Colonic mucosa (tissue), 4 donors: Measurements from ENCODE around the gene KCNIP4. TPM values are rescaled to one million over a fixed set of nuclear protein-coding genes. Genes with fewer than 3 reads are reported as not detected.
"Not testable (repeated sequence)": the region's sequence is repeated elsewhere in the genome, so short reads cannot be mapped to it uniquely, and the experiment has no call there.

Source experiments
- DNase-seq: peaks from one replicate; pipeline ENCODE4 v3.0.0-alpha.2; 2020
- H3K27ac ChIP-seq: fragments of 200-600 bp; one replicate; pipeline ENCODE4 v1.8.0; 2021
- H3K27me3 ChIP-seq: fragments of 200-600 bp; one replicate; pipeline ENCODE4 v1.8.0; 2021
- H3K36me3 ChIP-seq: fragments of 200-600 bp; one replicate; pipeline ENCODE4 v1.8.0; 2021
- H3K4me1 ChIP-seq: fragments of 200-600 bp; one replicate; pipeline ENCODE4 v1.8.0; 2021; ENCODE audit warnings: mild to moderate bottlenecking
- H3K4me3 ChIP-seq: fragments of 200-600 bp; one replicate; pipeline ENCODE4 v1.8.0; 2021
- H3K9ac ChIP-seq, 2 donors: one replicate each; pipeline ENCODE4 v1.7.0; 2013; ENCODE audit warnings: control low read depth in 2 of 2, low read depth in 2 of 2, low read length in 2 of 2
- H3K9me3 ChIP-seq: fragments of 200-600 bp; one replicate; pipeline ENCODE4 v1.8.0; 2021
- intact Hi-C: fragments of 100-400 bp; cut with DNase I; formaldehyde crosslinking; loops from one replicate; pipeline ENCODE4 v1.14.1; 2022
- total RNA-seq, 2 donors: library from RNA; stranded (reverse); fragmentation: NEBNext Ultra II Directional in 1 of 2; extraction: Animal tissue kit (Norgen Biotek cat#: 25700) in 1 of 2; gene quantifications; one replicate each; pipeline ENCODE4 v1.2.1, GENCODE V29; 2021
- TF ChIP-seq, protein P1 (sequence below): fragments of 200-600 bp; IDR thresholded peaks from one replicate; pipeline ENCODE4 v1.8.0; 2022; ENCODE audit warnings: antibody characterized with exemption, mild to moderate bottlenecking
- donor health status: healthy.
- donor health status: DM: no; HTN: no; CAD: no.
- donor health status: DM: no; HTN: no; CAD: no.

The KCNIP4 gene
- 1 to 10 TPM in 1 of 2 donors, under 1 TPM in 1; 0.67 to 1.2 TPM for total RNA-seq

DNA sequence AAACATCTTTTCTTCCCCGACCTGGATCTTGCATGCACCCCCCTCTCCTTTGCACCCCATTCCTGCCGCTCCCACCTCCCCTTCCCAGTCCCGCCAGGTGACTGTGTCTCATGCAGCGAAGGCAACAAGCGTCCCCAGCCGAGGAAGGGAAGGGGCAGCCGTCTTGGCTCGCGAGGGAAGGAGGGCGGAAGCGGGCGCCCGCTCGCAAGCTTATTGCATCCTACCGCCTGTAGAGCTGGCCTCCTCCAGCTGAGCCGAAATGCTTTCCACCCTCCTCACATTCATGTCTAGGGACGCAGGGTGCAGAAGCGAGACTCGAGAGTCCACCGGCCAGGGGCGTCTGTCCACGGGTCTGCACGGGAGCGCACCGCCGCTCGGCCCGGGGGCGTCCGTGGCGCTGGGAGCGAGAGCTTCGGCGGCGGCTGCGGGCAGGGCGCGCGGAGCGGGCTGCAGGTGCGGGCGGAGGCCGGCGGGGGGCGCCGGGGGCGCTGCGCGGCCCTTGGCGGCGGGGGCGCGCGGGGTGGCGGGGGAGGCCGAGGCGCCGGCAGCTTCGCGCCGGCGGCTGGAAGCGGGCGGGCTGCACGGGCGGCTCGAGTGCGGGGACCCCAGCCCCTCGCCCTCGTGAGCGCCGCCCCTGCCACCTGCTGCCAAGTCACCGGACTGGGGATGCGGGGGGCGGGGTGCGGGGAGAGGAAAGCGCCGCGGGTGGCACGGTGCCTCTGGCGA lies at the start of gene KCNIP4:
Gene KCNIP4, minus strand, starts transcription at position 426 of the 726 bp plus-strand sequence.
- DNase-seq = no peak
- intact Hi-C loops = no loop called here
- no peak within 1 kb of the TSS for H3K27ac ChIP-seq
- H3K27me3 ChIP-seq = no peaks in the 10 kb centered on the region
- H3K9ac ChIP-seq = no peak within 1 kb of the TSS
- H3K9me3 ChIP-seq = no peaks in the 10 kb centered on the region
- H3K36me3 ChIP-seq = no peaks in the 10 kb centered on the region
- TF ChIP-seq, protein P1, sequence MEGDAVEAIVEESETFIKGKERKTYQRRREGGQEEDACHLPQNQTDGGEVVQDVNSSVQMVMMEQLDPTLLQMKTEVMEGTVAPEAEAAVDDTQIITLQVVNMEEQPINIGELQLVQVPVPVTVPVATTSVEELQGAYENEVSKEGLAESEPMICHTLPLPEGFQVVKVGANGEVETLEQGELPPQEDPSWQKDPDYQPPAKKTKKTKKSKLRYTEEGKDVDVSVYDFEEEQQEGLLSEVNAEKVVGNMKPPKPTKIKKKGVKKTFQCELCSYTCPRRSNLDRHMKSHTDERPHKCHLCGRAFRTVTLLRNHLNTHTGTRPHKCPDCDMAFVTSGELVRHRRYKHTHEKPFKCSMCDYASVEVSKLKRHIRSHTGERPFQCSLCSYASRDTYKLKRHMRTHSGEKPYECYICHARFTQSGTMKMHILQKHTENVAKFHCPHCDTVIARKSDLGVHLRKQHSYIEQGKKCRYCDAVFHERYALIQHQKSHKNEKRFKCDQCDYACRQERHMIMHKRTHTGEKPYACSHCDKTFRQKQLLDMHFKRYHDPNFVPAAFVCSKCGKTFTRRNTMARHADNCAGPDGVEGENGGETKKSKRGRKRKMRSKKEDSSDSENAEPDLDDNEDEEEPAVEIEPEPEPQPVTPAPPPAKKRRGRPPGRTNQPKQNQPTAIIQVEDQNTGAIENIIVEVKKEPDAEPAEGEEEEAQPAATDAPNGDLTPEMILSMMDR = no peak
- peak within 1 kb of the TSS; percentile 28 for H3K4me3 ChIP-seq
- no peaks in the 10 kb centered on the region for H3K4me1 ChIP-seq

DNA sequence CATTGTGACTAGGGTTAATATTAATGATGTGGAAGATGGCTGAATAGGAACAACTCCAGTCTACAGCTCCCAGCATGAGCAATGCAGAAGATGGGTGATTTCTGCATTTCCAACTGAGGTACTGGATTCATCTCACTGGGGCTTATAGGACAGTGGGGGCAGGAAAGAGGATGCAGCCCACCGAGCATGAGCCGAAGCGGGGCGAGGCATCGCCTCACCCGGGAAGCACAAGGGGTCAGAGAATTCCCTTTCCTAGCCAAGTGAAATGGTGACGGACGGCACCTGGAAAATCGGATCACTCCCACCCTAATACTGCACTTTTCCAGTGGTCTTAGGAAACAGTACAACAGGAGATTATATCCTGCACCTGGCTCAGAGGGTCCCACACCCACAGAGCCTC lies 48.0 kb upstream of the KCNIP4 start:
- H3K27me3 ChIP-seq = not testable (repeated sequence)

DNA sequence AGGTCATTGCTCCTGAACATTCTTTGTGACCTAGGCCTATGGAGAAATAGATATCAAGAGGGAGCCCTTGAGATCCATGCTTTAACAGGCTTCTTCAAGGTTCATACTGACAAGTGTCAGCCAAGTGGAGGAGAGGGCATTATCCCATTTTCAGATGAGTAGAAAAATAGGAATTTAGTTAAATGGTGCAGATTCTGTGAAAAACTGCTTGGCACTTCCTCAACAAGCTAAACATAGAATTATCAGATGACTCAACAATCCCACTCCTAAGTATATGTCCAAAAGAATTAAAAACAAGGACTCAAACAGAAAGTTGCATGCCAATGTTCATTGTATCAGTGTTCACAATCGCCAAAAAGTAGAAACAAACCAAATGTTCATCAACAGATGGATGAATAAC lies 43.8 kb upstream of the KCNIP4 start:
- no peak for DNase-seq
- Histone ChIP-seq H3K9ac (no peak overlapping the region), H3K4me1 (no peaks in the 10 kb centered on the region), H3K36me3 (no peaks in the 10 kb centered on the region), H3K27me3 (no peaks in the 10 kb centered on the region), H3K27ac (no peak overlapping the region), H3K9me3 (no peaks in the 10 kb centered on the region), H3K4me3 (no peak overlapping the region)
- TF ChIP-seq, protein P1 = no peak
- intact Hi-C loops = no loop called here

More for the DNA sequence above, 48.0 kb upstream of the KCNIP4 start:
- intact Hi-C loops, H3K9me3 ChIP-seq, DNase-seq, H3K9ac ChIP-seq, H3K36me3 ChIP-seq, H3K4me1 ChIP-seq, H3K4me3 ChIP-seq, H3K27ac ChIP-seq: not testable (repeated sequence)

DNA sequence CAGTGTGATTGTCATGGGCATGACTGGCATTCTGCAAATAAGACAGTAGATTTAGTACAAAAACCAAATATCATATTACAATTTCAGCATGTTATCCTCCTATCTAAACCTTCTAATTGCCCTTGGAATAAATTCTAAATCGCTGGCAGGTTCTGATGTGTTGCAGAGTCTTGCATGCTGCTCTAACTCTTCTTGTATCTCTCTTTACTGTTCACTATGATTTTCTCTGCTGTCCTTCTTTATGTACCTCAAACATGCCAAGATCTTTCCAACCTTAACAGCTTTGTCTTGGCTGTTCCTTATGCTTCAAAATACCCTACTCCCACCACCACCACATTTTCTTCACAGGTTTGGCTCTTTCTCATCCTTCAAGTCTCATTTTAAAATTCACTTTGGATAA lies 43.0 kb upstream of the KCNIP4 start:
- H3K4me3 ChIP-seq = no peak overlapping the region
- H3K4me1 ChIP-seq = no peaks in the 10 kb centered on the region
- no peak overlapping the region for H3K27ac ChIP-seq
- no peaks in the 10 kb centered on the region for H3K36me3 ChIP-seq
- DNase-seq = no peak
- intact Hi-C loops = no loop called here
- TF ChIP-seq, protein P1 = no peak
- H3K9ac ChIP-seq = no peak overlapping the region
- H3K9me3 ChIP-seq = no peaks in the 10 kb centered on the region
- H3K27me3 ChIP-seq = no peaks in the 10 kb centered on the region

DNA sequence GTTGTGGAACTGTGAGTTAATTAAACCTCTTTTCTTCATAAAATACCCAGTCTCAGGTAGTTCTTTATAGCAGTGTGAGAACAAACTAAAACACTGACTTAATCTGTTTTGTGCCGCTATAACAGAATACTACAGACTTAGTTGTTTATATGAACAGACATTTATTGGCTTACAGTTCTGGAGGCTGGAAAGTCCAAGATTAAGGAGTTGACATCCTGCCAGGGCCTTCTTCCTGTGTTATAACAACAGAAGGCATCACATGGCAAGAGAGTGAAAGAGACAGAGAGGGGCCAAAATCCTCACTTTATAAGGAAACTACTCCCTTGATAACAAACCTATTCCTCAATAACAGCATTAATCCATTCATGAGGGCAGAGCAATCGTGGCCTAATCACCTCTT lies 42.5 kb upstream of the KCNIP4 start:
- Histone ChIP-seq H3K4me1 (no peaks in the 10 kb centered on the region), H3K27me3 (no peaks in the 10 kb centered on the region), H3K9me3 (no peaks in the 10 kb centered on the region), H3K27ac (no peak overlapping the region), H3K4me3 (no peak overlapping the region), H3K9ac (no peak overlapping the region), H3K36me3 (no peaks in the 10 kb centered on the region)
- intact Hi-C loops = no loop called here
- peak; percentile 22 for DNase-seq
- TF ChIP-seq, protein P1 = no peak

DNA sequence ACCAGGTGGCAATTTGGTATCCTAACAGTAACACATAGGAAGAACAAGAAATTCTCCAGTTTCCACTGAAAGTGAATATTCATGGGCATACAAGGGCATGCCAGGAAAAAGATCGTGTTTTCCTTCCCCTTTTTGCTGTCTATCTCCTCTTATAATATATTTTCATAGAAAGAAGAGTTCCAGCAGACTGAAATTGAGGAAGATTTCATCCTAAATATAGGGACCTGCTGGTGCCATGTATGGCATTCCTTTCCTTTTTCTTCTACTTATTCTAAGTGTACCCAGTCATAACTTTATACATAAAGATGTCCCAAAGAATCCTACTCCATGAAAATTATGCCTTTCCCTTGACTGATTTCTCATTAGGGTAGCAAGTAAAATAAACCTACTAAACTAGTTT lies 40.8 kb upstream of the KCNIP4 start:
- DNase-seq = no peak
- intact Hi-C loops = no loop called here
- Histone ChIP-seq H3K9ac (no peak overlapping the region), H3K36me3 (no peaks in the 10 kb centered on the region), H3K9me3 (no peaks in the 10 kb centered on the region), H3K4me3 (no peak overlapping the region), H3K27me3 (no peaks in the 10 kb centered on the region), H3K4me1 (no peaks in the 10 kb centered on the region), H3K27ac (no peak overlapping the region)
- TF ChIP-seq, protein P1 = no peak
